Measurements from ENCODE around the gene RTF2. TPM values are rescaled to one million over a fixed set of nuclear protein-coding genes. Genes with fewer than 3 reads are reported as not detected.

The RTF2 gene
- total and polyA plus RNA-seq, 2 experiments from 2014 or later: 28.2 to 53.7 TPM

GRCh38 chr20:56516631-56517030, 48.2 kb downstream of the RTF2 start (continued):
- TF ChIP-seq ZNF462 (CRISPR knock-in tag; IDR thresholded peaks at IDR 0.05) (no peak), ZNF114 (CRISPR knock-in tag; IDR thresholded peaks at IDR 0.05) (no peak), REST (IDR thresholded peaks at IDR 0.05; ENCODE audit: unreplicated experiment) (no peak), STAT1 (IDR thresholded peaks at IDR 0.05; ENCODE audit: unreplicated experiment) (no peak), CREB1 (CRISPR knock-in tag; IDR thresholded peaks at IDR 0.05; ENCODE audit: low read depth) (no peak), NANOG (IDR thresholded peaks at IDR 0.05; ENCODE audit: borderline replicate concordance) (no peak)

- Histone ChIP-seq H3K9me2 (ENCODE audit: insufficient read depth) (no peaks in the 10 kb centered on the region), H2AFZ (no peak overlapping the region), H3K27me3 (ENCODE audit: insufficient read depth) (no peaks in the 10 kb centered on the region), H3K27ac (ENCODE audit: low read depth) (no peak overlapping the region), H3K4me3 (no peak overlapping the region), H3K79me2 (replicated peaks; ENCODE audit: insufficient read depth) (no peaks in the 10 kb centered on the region), H3K36me3 (ENCODE audit: insufficient read depth) (peaks cover 15% of the 10 kb centered on the region), H3K4me1 (ENCODE audit: insufficient read depth) (no peaks in the 10 kb centered on the region), H3F3A (replicated peaks; ENCODE audit: low read depth) (no peaks in the 10 kb centered on the region), H4K20me1 (replicated peaks; ENCODE audit: insufficient read depth) (0 out of 2 replicates have a peak, but pooled peaks cover 5% of the 10 kb centered on the region), H3K4me2 (no peak overlapping the region)
- Mint-ChIP-seq H3K36me3 (ENCODE audit: low read depth) (peaks cover 55% of the 10 kb centered on the region), H3K4me3 (no peak overlapping the region), H3K9me3 (peaks cover 31% of the 10 kb centered on the region), H3K27ac (no peak overlapping the region), H3K4me1 (no peaks in the 10 kb centered on the region), H3K27me3 (ENCODE audit: insufficient read depth, low read depth, poor library complexity) (peaks cover 5% of the 10 kb centered on the region)
- ATAC-seq (no peak), DNase-seq (ENCODE audit: low spot score) (no peak)
- TF ChIP-seq EZH2phosphoT487 (IDR thresholded peaks at IDR 0.05; ENCODE audit: unreplicated experiment): no peak
- no peak for TF ChIP-seq ZNF462 (CRISPR knock-in tag; IDR thresholded peaks at IDR 0.05)
Measured at GRCh38 chr20:56517211-56517610, 48.8 kb downstream of the RTF2 start.
